Iris pigment epithelial cell (primary cell): ENCODE data around the gene CAMK1G.

Experiments
- DNase-seq: peaks from one replicate; pipeline ENCODE4 v3.0.0-alpha.2; 2011; ENCODE audit warnings: low read depth

CAMK1G gene

GRCh38 chr1:209619696-209620486, 36.4 kb downstream of the CAMK1G start:
- DNase-seq, result no peak

GRCh38 chr1:209620487-209620884, 37.0 kb downstream of the CAMK1G start:
- DNase-seq, result peak; percentile 78

- no peak for DNase-seq
Observed at GRCh38 chr1:209621286-209621685, 37.8 kb downstream of the CAMK1G start.

- DNase-seq, result no peak
Observed at GRCh38 chr1:209621741-209622655, 38.5 kb downstream of the CAMK1G start.

- no peak for DNase-seq
Observed at GRCh38 chr1:209622841-209623829, 39.6 kb downstream of the CAMK1G start.

- no peak for DNase-seq
Observed at GRCh38 chr1:209624558-209625549, 41.3 kb downstream of the CAMK1G start.

- DNase-seq, result no peak
Observed at GRCh38 chr1:209625791-209626285, 42.3 kb downstream of the CAMK1G start.

- no peak for DNase-seq
Observed at GRCh38 chr1:209626346-209627026, 43.0 kb downstream of the CAMK1G start.

GRCh38 chr1:209627027-209627731, 43.7 kb downstream of the CAMK1G start:
- no peak for DNase-seq

GRCh38 chr1:209627732-209628196, 44.2 kb downstream of the CAMK1G start:
- peak; percentile 63 for DNase-seq

GRCh38 chr1:209628618-209629299, 45.2 kb downstream of the CAMK1G start:
- peak; percentile 16 for DNase-seq

GRCh38 chr1:209629621-209630382, 46.3 kb downstream of the CAMK1G start:
- DNase-seq, result no peak

GRCh38 chr1:209630383-209631225, 47.1 kb downstream of the CAMK1G start:
- DNase-seq, result no peak

GRCh38 chr1:209633335-209633997, 50.0 kb downstream of the CAMK1G start:
- DNase-seq, result no peak

- no peak for DNase-seq
Observed at GRCh38 chr1:209634005-209634737, 50.7 kb downstream of the CAMK1G start.
